HG03342 (cell line): ENCODE data around the gene KIF3A.
A peak's percentile ranks its signal among the peaks of the same experiment; 100 is the strongest.

Source experiments
- ATAC-seq: cut with Tn5 transposase; IDR thresholded peaks from one replicate; pipeline ENCODE4 v1.9.1; 2021; ENCODE audit warnings: mild to moderate bottlenecking, moderate library complexity; ENCODE audit not compliant: unreplicated experiment

Gene KIF3A

GRCh38 chr5:132679717-132680380, 57.5 kb downstream of the KIF3A start:
- ATAC-seq, result no peak

GRCh38 chr5:132679166-132679565, 58.2 kb downstream of the KIF3A start:
- ATAC-seq, result no peak

GRCh38 chr5:132678735-132679134, 58.6 kb downstream of the KIF3A start:
- ATAC-seq, result no peak

GRCh38 chr5:132677682-132678400, 59.5 kb downstream of the KIF3A start:
- ATAC-seq, result no peak

DNA sequence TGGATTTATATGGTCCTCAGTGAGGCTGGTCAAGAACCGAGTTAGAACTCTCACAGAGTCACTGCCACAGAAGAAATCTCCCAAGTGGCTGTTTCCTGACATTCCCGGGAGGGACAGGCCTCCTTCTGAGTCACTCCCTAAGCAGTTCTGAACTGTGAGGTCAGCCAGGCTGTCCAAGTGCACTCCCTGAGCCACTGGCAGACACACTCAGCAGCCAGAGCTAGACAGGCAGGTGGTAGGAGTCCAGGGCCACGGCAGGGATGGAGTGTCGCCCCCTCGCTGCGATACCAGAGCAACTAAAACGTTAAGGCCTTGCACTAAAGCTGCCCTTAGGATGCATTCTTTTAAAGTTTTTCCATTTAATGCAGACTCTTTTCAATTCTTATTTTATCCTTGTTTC, 60.2 kb downstream of the KIF3A start:
- no peak for ATAC-seq

DNA sequence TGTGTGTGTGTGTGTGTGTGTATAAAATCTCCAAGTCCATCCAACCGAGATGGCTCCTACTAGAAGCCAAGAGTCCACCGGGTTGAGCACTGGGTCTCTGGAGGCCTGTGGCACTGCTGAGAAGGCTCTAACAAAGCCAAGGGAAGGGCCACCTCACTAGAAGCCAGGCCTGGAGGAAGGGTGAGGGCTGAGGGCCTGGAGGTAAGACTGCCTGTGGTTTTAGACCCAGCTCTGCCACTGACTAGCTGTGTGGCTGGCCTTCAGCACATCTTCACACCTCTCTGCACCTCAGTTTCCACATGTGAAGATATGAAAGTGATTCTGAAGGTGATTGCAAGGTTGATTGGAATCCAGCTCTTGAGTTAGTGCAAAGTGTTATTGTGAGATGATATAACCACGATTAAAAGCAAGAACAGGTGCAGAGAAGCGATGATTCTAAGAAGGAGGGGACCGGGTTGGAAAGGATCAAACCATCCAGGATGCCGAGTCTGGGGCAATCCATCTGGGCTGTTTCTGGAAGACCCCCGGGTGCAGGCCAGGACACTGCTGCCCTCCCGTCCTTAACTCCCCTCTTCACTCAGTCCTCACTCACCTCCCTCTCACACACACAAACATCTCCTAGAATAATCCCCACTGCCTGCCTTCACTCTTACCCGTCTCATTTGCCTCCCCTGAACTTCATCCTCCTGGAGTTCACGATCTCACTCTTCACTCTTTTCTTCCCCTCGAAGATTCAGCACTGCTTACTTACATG, 61.2 kb downstream of the KIF3A start:
- no peak for ATAC-seq

- peak; percentile 83 for ATAC-seq
Observed at GRCh38 chr5:132674671-132675506, 62.5 kb downstream of the KIF3A start.

- no peak for ATAC-seq
Observed at GRCh38 chr5:132673939-132674630, 63.3 kb downstream of the KIF3A start, which contains the start of gene IL4. IL4 (plus strand) TSS chr5:132673989; CDS start chr5:132674051, 62 bp downstream.

DNA sequence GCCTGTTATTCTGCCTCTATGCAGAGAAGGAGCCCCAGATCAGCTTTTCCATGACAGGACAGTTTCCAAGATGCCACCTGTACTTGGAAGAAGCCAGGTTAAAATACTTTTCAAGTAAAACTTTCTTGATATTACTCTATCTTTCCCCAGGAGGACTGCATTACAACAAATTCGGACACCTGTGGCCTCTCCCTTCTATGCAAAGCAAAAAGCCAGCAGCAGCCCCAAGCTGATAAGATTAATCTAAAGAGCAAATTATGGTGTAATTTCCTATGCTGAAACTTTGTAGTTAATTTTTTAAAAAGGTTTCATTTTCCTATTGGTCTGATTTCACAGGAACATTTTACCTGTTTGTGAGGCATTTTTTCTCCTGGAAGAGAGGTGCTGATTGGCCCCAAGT, 63.9 kb downstream of the KIF3A start:
- no peak for ATAC-seq

DNA sequence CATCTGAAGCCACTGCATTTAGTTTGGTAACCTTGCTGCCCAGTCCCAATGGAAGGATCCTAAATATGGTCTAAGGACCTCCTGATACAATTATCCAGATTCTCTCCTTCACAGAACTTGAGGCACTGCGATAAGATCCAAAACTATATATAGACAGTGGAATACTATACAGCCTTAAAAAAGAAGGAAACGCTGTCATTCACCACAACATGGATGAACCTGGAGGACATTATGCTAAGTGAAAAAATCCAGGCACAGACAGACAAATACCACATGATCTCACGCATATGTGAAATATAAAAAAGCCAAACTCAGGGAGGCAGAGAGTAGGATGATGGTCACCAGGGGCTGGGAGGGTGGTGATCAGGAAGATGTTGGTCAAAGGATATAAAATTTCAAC, 66.3 kb downstream of the KIF3A start:
- no peak for ATAC-seq

- ATAC-seq, result no peak
Observed at GRCh38 chr5:132669966-132670882, 67.1 kb downstream of the KIF3A start.

DNA sequence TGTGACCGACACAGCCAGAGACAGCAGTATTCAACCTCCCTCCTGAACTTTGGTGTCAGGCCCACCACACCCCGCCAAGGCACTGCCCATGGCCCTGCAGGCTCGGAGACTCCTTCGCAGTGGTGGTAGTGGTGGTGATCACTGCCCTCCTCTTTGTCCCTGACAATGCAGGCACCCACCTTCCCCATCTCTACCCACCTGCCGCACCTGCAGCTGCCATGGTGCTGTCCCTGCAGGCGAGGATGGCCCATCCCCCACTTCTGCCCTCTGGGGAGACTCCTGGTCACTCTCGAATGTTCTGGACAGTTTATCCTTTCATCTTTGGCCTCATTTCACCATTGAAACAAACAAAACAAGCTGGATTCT, 67.9 kb downstream of the KIF3A start:
- no peak for ATAC-seq

- no peak for ATAC-seq
Observed at GRCh38 chr5:132668706-132669454, 68.5 kb downstream of the KIF3A start.

DNA sequence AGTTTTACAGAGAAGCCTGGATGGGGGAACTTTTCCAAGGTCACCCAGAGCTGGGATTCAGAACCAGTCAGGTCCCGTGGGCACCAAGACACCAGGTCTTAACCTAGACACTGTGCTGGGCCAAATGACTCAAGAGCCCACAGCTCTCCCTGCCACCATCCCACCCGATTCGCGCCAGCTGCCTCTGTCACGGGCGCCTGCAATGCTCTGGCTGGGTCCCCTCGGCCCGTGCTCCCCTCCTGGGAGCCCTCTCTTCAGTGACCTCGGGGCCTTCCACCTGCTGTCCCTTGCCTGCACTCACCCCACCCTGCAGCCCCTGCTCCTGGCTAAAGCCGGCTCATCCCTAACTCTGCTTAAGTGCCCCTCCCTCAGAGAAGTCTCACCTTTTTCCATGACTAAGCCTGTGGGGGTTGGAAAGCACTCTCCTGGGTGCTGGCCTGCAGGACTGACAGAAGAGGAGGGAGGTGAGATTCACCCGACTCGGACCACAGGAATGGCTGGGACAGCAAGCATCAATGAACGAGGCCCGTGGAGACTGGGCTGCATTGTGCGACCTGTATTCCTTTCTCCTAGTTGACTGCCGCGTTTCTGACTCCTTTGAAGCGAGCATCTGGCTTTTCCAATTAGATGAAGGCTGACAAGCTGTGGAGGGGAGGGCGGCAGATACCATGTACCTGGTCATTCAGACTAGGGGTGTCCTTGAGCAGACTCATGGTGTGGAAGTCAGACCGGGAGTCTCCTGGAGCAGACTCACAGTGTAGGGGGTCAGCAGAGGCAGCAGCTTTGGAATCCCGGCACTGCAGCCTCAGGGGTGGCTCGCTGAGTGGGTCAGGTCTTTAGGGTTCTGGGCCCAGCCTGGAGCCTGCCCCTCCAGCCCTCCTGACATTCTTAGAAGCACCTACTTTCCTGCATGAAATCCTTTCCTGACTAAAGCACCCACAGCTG, 69.3 kb downstream of the KIF3A start:
- ATAC-seq, result no peak

DNA sequence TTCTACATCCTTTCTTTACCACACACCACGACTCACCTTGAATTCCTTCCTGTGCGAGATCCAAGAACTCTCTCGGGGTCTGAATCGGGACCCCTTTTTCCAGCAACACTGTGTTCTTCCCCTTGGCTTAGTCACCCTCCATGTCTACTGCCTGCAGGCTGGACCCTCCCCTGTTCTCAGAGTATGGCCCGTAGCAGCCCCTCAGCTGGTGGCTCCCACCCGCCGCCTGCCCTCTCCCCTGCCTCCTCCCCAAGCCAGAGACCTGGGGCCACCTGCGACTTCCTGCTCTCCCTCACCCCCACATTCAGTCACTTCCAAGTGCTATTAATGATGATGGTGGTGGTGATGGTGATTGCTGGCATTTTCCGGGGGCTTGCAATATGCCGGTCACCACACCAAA, 70.0 kb downstream of the KIF3A start:
- no peak for ATAC-seq

DNA sequence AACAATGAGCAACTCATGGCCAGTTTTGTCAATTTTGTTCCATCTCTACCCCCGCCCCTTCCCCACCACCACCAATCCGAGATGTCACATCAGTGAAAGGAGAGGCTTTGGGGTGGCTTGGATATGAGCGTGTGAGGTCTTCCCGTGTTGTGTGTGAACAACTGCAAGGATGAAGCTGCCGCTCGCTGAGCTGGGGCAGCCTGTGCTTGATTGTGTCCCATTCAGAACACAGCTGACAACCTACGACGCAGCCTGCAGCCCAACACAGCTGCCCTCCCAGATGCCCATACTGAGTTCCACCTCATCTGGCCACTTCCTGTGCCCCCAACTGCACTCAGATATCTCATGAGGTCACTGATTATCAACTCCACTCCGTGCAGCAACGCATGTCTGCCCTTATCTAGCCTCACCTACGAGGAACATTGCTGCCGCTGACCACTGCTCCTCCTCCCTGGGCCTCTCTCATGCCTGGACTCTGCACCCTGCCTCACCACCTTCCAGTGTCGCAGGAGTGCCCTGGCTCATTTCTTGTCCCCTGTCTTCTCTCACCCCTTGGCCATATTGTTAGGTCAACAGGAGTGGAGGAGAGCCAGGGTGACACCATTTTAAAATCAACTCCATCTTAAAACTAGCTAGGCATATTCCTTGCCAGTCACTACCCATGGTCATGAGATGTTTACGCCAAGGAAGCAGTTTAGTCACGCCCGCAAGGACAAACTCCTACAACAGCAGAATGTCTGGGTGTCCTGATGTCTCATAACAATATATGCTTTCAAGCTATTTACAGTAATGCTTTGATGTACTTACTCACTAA, 70.8 kb downstream of the KIF3A start:
- no peak for ATAC-seq
